Breast epithelium (tissue), 3 donors: ENCODE measurements around the gene FUT3.

Experiments used
- CTCF ChIP-seq, 3 donors: fragments of 450-650 bp; IDR thresholded peaks; one replicate each; pipeline ENCODE4 v1.5.1; 2016 to 2017; ENCODE audit warnings: antibody characterized with exemption in 3 of 3, mild to moderate bottlenecking in 3 of 3, moderate library complexity in 3 of 3
- POLR2A ChIP-seq: fragments of 450-650 bp; IDR thresholded peaks from one replicate; pipeline ENCODE4 v1.6.1; 2016; ENCODE audit warnings: antibody characterized with exemption, mild to moderate bottlenecking, moderate library complexity
- POLR2AphosphoS5 ChIP-seq, 3 donors: sonication (generic); formaldehyde crosslinking; IDR thresholded peaks; one replicate each; pipeline ENCODE4 v1.6.1; 2017; ENCODE audit warnings: antibody characterized with exemption in 3 of 3

GRCh38 chr19:5895890-5896289 is 44.6 kb upstream of the FUT3 start:
- no peak for TF ChIP-seq CTCF (IDR thresholded peaks at IDR 0.05)
- TF ChIP-seq POLR2A, result no peak
- no peak for TF ChIP-seq POLR2AphosphoS5 (IDR thresholded peaks at IDR 0.05)
